Measurements from ENCODE around the gene TBC1D13.
"Not testable (repeated sequence)": the region's sequence is repeated elsewhere in the genome, so short reads cannot be mapped to it uniquely, and the experiment has no call there.

The TBC1D13 gene

GRCh38 chr9:128782669-128783068 lies 4.4 kb upstream of the TBC1D13 start:
- DNase-seq (ENCODE audit: low read depth in 3 of 3), result no peak

GRCh38 chr9:128785427-128785826 lies 1.6 kb upstream of the TBC1D13 start:
- DNase-seq (ENCODE audit: low read depth in 3 of 3), result no peak

GRCh38 chr9:128787659-128788058 lies 606 bp downstream of the TBC1D13 start:
- no peak for DNase-seq (ENCODE audit: low read depth in 3 of 3)

- no peak for DNase-seq (ENCODE audit: low read depth in 3 of 3)
These were observed 1.4 kb downstream of the TBC1D13 start for GRCh38 chr9:128788445-128788844.

- DNase-seq (ENCODE audit: low read depth in 3 of 3), result no peak
These were observed 3.5 kb downstream of the TBC1D13 start for GRCh38 chr9:128790536-128790935.

GRCh38 chr9:128792134-128792533 lies 5.1 kb downstream of the TBC1D13 start:
- no peak for DNase-seq (ENCODE audit: low read depth in 3 of 3)

GRCh38 chr9:128792978-128793686 lies 6.1 kb downstream of the TBC1D13 start:
- DNase-seq (ENCODE audit: low read depth in 3 of 3), result no peak

- DNase-seq (ENCODE audit: low read depth in 3 of 3), result not testable (repeated sequence)
These were observed 7.9 kb downstream of the TBC1D13 start for GRCh38 chr9:128794961-128795360.

GRCh38 chr9:128798896-128799295 lies 11.8 kb downstream of the TBC1D13 start:
- no peak for DNase-seq (ENCODE audit: low read depth in 3 of 3)

- no peak for DNase-seq (ENCODE audit: low read depth in 3 of 3)
These were observed 13.0 kb downstream of the TBC1D13 start for GRCh38 chr9:128800061-128800460.

- DNase-seq (ENCODE audit: low read depth in 3 of 3), result no peak
These were observed 15.4 kb downstream of the TBC1D13 start for GRCh38 chr9:128802482-128802881.

- DNase-seq (ENCODE audit: low read depth in 3 of 3), result no peak
These were observed 18.6 kb downstream of the TBC1D13 start for GRCh38 chr9:128805661-128806060.

- no peak for DNase-seq (ENCODE audit: low read depth in 3 of 3)
These were observed 20.8 kb downstream of the TBC1D13 start for GRCh38 chr9:128807827-128808226.

- DNase-seq (ENCODE audit: low read depth in 3 of 3), result no peak
These were observed 21.5 kb downstream of the TBC1D13 start for GRCh38 chr9:128808543-128808942.

GRCh38 chr9:128809036-128809599 lies 22.1 kb downstream of the TBC1D13 start:
- no peak for DNase-seq (ENCODE audit: low read depth in 3 of 3)

GRCh38 chr9:128809831-128810230 lies 22.8 kb downstream of the TBC1D13 start:
- no peak for DNase-seq (ENCODE audit: low read depth in 3 of 3)

- no peak for DNase-seq (ENCODE audit: low read depth in 3 of 3)
These were observed 23.8 kb downstream of the TBC1D13 start for GRCh38 chr9:128810873-128811272.

GRCh38 chr9:128818099-128818838 lies 31.2 kb downstream of the TBC1D13 start, which contains the start of gene ENDOG:
Gene ENDOG, plus strand, starts transcription at chr9:128818500. Its CDS starts 185 bp downstream, at chr9:128818685.
- DNase-seq (ENCODE audit: low read depth in 3 of 3), result peak; percentile 96 to 97 (median 96)

GRCh38 chr9:128818839-128819715 lies 32.0 kb downstream of the TBC1D13 start:
- peak in 1 of 3 experiments; percentile 35 for DNase-seq (ENCODE audit: low read depth in 3 of 3)

GRCh38 chr9:128819716-128820664 lies 32.9 kb downstream of the TBC1D13 start:
- DNase-seq (ENCODE audit: low read depth in 3 of 3), result no peak

Measured in stimulated activated CD4-positive, alpha-beta T cell treated with anti-CD3 and anti-CD28 coated beads, TNF-alpha, amount 100 ng/mL, for 4 hours (primary cell).